Epidermal melanocyte (primary cell): ENCODE results near the gene PLEKHA4.

Experiments
- DNase-seq: peaks from one replicate; pipeline ENCODE4 v3.0.0; 2011; ENCODE audit warnings: low spot score; ENCODE audit not compliant: insufficient read length

Gene PLEKHA4

DNA sequence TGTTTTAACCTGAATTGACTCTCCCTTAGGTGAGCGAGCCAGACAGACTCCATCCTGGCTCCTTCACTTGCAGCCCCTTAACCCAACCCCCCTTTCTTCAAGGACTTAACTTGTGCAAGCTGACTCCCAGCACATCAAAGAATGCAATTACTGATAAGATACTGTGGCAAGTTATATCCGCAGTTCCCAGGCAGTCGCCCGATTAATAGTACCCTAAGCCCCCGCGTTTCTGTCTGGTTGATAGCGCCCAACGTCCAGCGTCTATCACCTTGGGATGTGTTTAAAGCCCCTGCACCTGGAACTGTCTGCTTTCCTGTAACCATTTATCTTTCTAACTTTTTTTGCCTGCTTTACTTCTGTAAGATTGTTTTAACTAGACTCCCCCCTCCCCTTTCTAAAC lies 38.3 kb downstream of the PLEKHA4 start:
- DNase-seq = no peak

DNA sequence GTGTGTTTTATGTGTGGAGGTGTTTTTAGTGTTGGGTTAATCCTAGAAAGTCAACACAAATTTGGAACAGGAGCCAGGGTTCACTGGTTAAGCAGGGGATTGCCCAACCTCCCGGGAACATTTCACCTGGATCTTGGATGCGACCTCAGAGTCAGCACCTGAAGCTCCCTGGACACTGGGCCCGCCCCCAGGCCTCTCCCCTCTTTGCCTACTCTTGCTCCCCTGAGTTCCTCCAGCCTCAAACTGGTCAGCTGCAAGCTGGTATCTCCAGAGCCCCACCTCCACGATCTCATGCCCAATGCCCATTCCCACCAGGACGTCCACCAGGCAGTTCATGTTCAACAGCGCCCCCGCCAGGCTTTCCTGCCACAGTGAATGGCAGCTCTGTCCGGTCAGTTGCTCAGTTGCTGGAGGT lies 41.8 kb downstream of the PLEKHA4 start:
- DNase-seq = no peak

DNA sequence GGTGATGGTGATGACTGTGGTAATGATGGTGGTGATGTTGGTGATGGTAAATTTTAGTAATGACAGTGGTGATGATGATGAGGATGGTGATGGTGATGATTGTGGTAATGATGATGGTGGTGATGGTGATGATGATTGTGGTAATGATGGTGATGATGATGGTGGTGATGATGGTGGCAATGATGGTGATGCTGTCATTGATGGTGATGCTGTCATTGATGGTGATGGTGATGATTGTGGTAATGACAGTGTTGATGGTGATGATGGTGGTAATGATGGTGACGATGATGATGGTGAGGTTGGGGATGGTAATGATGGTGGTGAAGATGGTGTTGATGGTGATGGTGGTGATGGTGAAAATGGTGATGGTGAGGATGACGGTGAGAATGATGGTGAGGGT lies 45.9 kb downstream of the PLEKHA4 start:
- no peak for DNase-seq

DNA sequence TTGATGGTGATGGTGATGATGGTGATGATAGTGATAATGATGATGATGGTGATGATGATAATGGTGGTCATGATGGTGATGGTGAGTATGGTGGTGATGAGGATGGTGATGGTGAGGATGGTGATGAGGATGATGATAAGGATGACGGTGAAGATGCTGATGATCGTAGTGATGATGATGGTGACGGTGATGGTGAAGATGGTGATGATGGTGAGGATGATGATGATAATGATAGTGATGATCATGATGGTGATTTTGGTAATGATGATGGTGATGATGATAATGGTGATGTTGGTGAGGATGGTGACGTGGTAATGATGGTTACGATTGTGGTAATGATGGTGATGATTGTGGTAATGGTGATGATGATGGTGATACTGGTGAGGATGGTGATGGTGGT lies 46.8 kb downstream of the PLEKHA4 start:
- DNase-seq = no peak

DNA sequence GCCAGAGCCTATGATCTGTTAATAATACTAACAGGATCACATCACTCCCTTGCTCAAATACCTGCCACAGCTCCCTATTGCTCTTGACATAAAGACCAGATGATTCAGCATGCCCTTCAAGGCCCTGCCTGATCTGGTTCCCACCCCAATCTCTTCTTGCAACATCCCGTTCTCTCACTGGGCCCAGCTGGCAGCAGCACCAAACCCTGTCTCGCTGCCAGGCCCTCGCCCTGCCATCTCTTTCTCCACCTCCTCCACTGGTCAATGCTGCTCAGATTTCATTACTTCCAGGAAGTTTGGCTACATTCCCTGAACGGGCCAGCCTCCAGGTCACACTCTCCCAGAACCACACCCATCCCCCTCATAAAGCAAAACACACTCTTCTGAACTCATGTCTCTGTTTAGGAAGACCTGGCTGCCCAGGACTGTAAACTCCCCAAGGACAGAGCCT lies 49.0 kb downstream of the PLEKHA4 start:
- DNase-seq = no peak

DNA sequence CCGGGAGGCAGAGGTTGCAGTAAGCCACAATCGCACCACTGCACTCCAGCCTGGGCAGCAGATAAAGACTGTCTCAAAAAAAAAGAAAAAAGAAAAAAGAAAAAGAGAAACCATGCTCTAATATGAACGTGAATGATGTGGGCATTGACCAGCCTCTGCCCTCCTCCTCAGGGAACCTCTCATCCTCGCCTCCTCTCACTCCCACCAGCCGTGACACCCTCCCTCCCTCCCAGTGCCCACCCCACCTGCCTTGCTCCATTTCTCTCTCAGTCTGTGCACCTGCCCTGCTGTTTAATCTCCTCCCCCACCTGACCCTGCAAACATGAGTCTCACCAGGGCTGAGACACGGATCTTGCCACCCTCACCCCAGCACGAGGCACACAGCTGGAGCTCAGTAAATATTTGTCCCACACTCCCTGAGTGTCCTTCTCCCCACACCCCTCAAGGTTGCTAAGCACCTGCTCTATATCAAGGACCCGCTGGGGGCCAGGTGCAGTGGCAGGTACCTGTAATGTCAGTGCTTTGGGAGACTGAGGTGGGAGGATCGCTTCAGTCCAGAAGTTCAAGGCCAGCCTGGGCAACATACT lies 50.1 kb downstream of the PLEKHA4 start:
- no peak for DNase-seq

DNA sequence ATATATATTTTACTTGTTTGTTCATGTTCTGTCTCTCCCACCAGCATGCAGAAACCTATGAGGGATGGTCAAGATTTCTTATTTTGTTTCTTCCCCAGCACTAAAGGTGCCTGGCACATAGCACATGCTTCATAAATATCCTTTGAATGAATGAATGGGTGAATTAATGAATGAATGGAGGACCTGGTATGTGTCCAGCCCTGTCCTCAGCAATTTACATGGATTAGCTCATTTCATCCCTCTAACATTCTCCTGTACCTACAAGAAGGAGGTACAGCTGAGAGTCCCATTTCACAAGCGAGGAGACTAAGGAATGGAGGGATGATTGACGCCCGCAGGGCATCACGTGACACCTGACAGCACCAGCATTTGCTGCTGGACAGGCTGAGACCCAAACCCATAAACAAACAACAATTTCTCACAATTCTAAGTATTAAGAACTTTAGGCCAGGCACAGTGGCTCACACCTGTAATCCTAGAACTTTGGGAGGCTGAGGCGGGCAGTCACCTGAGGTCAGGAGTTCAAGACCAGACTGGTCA lies 50.8 kb downstream of the PLEKHA4 start:
- DNase-seq = no peak

DNA sequence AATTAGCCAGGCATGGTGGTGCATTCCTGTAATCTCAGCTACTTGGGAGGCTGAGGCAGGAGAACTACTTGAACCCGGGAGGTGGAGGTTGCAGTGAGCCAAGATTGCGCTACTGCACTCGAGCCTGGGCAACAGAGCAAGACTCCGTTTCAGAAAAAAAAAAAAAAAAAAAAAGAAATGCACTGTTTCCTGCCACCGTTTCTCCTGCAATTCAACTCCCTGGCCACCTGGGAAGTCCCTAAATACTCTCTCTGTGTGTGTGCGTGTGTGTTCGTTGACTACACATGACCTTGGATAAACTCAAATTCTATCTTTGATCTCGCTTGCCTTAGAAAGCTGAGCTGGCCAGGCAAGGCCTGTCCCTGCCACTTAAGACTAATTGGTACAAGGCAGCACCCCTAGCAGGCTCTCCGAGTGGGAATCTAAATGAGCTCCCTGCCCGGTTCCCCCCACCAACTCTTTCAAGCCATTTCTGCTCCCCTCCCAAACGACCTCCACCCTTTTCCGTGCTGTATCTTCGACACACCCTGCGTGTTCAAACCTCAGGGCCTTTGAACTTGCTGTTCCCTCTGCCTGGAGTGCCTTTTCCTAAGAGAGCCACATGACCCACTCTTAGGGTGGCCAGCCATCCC lies 52.4 kb downstream of the PLEKHA4 start:
- DNase-seq = no peak

DNA sequence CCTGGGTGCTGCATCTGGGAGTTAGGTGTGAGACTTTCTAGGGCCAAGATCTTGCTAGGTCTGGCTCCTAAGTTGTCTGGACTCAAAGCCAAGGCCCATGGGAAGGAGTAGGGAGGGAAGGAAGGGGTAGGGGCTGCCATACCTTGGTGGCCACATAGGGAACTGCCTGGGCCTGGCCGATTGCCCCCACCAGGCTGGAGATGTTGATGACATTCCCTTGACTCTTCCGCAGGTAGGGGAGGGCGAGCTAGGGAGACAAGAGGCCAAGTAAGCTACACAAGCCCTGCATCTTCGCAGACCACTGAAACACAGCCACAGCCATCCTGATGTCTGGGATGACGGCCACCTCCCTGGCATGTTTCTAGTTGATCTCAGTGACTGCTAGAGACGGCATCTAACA lies 53.5 kb downstream of the PLEKHA4 start:
- no peak for DNase-seq

DNA sequence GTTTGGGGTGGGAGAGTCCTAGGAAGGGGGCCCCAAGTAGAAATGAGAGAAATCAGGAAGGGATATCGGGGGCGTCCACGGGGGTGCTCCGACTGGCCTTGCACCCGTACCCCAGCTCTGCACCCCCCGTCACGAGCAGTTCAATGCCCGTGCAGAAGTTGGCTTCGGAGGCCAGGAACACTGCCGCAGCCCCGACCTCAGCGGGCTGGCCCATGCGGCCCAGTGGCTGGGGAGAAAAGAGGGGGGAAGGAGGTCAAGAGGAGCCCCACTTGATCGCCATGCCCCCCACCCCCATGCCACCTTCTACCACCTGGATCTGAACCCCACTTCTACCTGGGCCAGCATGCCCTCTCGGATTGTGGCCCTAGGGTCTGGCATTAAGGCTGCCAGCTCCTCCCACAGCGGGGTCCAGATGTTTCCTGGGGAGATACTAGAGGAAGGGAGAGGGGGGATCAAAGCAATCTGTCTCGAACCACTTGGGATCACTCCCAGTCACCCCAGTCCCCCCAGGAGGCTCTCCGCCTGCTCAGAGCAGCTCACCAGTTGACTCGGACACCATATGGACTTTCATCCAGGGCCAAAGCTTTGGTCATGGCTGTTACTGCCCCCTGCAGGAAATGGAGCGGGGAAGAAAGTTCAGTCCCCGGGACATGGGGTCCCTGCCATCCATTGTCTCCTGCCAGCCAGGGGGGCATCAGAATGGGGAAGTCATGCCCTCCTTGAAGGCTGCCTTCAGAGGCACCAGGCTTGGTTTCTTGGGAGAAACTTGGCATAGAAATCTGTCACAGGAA lies 55.1 kb downstream of the PLEKHA4 start:
- no peak for DNase-seq

DNA sequence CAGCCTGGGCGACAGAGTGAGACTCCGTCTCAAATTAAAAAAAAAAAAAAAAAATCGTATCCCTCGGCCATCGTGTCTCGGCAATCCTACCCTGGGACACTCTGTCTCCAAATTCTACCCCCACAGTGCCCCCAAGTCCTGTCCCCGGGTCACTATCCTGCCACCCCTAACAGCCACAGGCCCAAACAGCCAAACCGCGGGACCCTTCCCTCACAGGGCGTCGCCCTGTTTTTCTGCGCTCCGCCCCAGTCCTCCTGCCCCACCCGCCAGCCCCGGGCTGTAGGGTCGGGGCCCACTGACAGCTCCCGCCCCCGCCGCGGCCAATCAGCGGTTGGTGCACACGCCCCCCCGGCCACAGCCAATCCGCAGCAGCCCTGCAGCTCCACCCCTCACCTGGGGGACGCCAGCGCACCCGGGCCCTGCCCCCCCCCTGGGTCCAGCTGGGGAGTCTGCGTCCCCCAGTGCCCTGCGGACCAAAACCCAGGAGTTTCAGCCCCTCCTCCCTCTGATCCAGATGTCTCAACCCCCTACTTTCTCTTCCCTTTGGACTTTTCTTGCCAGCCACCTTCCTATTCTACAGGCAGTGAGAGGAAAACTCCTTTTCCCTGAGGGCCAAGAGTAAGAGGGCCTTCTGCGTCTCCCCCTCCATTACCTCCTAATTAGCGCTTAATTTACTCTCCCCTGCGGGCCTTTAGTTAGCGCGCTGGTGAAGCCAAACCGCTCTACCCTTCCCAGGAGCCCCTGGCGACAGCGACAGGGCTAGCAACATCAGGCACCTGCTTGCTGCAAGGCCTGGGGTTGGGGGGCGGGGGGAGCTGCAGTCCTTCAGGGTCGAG lies 56.1 kb downstream of the PLEKHA4 start:
- peak; percentile 88 for DNase-seq

DNA sequence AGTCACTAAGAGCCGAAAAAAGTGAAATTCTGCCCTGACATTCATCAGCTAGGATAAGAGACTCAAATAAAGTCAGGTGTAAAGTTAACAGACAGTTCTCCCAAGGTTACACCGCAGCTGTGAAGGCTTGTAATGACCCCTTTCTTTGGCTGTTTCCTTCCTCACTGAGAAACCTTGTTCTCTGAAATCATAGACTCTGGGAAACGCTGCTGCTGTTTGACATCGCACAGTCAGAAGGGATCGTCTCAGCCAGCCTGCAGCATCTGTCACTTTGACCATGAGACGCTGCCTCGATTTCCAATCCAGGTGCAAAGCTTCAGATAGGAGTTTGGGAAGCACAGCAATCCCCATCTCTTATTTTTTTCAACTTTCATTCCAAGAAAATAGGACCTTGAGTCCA lies 58.3 kb downstream of the PLEKHA4 start:
- DNase-seq = no peak

DNA sequence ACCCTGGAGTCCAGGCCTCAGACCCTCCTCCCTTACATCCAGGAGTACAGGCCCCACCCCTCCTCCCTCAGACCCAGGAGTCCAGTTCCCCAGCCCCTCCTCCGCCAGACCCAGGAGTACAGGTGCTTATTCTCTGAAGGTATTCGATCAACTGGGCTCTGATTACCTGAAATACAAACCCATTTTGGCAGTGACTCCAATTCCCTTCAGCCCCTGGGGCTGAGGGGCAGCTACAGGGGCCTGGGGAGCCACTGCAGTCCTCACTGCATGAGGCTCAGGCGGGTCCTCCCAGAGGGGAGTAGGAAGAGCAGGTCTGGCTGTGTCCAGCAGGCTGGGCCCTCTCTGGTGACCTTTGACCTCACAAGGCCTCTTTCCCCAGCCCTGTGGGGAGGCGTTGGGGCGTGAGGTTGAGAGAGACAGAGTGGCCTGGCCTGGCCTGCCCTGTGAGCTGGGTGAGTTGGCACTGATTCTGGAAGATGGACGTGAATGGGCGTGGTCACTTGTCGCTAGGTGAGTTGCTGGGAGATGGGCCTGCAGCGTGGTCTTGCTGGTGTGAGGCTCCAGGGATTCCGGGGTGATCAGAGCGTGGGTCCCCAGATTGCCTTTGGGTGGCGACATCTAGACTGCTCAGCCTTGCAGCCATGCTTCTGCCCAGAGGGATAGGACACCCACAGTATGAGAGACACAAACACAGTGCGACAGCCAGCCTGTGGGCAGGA lies 60.7 kb downstream of the PLEKHA4 start:
- no peak for DNase-seq

DNA sequence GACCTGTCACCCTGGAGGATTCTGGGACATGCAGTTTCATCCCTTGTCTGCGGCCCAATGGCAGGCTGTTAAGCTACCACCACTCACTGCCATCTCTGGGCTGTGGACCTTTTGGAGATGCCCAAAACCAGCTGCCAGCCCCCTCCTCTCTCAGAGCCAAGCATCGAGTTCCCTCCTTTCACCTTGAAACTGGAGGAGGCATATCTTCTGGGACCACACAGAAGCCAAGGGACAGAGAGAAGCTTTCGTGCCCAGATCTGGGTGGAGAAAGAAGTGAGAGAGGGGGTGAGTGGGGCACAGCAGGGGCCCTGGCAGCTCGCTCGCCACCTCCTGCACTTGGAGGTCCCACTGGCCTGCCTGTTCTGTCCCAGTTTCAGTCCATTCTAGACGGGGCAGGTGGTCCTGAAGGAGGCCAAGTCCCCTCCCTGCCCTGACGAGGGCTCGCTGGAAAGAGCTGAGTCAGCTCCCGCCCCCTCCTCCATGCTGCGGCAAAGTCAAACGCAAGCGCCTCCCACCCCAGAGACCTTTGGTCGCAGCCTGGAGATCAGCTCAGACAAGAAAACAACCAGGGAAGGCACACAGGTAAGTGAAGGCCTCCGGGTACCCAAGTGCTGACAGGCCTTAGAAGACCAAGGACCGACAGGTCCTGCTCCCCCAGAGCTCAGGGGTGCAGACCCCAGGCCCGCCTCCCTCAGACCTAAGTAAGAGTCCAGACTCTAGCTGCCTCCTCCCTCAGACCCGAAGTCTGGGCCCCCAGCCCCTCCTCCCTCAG lies 61.4 kb downstream of the PLEKHA4 start:
- no peak for DNase-seq

DNA sequence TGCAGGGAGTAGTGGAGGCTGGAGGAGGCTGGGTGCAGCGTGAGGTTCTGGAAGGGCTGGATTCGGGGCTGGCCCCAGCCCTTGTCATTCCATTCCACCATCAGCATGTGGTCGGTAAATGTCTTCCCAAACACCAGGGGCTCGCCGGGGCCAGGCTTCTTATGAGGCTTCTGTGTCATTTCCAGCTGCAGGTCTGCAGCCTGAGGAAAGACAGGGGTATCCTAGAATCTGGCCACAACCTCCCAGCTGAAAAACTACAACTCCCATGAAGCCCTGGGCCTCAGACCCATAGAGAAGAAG lies 61.9 kb downstream of the PLEKHA4 start:
- no peak for DNase-seq

DNA sequence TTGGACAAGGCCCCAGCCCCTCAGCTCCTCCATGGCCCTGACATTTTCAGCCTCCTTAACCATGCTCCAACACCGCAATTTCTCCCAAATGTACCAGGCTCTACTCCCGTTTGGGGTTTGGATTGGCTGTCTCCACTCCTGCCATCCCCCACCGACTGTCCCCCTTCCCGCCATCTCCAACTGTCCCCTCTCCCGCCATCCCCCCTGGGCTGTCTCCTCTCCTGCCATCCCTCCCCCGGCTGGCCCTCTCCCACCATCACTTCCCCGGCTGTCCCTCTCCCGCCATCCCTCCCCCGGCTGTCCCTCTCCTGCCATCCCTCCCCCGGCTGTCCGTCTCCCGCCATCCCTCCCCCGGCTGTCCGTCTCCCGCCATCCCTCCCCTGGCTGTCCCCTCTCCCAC lies 63.0 kb downstream of the PLEKHA4 start:
- DNase-seq = no peak

DNA sequence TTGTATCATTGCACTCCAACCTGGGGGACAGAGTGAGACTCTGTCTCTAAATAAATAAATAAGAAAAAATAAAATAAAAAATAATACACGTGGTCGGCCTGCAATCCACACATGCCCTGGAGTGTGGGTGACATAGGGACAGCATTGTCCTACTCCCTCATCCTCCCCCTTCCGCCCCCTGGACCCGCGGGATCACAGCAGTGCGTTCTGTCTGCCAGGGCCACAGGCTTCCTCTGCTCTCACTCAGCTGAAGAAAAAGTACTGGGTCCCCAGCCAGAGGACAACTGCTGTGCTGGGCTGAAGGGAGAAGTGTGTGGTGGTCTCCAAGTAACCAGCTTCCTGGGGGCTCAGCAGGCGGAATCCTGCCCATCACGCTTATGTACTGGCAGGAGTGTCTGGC lies 63.9 kb downstream of the PLEKHA4 start:
- DNase-seq = no peak

DNA sequence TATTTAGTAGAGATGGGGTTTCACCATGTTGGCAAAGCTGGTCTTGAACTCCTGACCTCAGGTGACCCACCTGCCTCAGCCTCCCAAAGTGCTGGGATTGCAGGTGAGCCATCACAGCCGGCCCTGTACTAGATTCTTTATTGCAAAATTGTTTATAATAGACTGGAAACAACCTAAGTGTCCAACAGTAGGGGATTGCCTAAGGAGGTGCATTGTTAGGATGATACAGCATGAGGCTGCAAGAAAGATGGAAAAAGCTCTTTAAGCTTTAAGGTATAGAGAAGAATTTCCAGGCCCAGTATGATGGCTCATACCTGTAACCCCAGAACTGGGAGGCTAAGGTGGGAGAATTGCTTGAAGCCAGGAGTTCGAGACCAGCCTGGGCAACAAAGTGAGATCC lies 65.8 kb downstream of the PLEKHA4 start:
- no peak for DNase-seq

DNA sequence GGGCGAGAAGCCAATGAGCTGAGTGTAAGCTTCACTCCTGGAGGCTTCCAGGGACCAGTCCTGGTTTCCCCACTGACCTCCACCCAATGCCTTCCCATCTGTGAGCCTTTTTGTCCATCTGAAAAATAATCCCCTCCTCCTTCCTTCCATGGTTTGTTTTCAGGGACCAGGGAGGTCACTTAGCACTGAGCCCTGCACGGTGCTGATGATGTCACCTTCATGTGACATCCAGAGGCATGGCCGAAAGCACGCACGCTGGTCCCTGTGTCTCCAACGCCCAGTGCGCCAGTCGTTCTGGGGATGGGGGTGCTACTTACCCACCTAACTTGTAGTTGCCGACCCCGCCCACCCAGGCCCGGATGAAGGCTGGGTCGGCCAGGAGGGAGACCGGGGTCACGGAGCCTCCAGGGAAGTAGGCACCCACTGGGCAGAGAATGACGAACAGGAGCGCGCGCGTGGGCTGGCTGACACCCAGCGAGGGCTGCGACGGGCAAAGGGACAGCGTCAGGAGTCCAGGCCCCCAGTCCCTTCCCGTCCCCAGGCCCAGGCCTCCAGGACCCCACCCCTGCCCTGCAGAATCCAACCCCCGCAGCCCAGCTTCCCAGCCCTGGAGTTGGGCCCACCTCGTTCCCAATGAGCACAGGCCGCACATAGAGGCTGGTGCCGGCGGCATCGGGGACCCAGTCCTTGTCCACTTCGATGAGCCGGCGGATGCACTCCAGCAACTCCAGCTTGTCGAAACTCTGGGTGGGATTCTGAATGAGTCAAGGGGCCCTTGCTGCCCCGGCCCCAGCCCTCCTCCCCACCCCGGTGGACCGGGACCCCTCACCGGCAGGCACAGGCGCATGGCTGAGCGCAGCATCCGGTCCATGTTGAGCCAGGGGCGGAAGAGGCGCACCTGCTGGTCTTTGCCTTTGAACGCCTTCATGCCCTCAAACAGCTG lies 68.8 kb downstream of the PLEKHA4 start:
- DNase-seq = no peak
